ENCODE data around the gene FEN1.

The FEN1 gene

DNA sequence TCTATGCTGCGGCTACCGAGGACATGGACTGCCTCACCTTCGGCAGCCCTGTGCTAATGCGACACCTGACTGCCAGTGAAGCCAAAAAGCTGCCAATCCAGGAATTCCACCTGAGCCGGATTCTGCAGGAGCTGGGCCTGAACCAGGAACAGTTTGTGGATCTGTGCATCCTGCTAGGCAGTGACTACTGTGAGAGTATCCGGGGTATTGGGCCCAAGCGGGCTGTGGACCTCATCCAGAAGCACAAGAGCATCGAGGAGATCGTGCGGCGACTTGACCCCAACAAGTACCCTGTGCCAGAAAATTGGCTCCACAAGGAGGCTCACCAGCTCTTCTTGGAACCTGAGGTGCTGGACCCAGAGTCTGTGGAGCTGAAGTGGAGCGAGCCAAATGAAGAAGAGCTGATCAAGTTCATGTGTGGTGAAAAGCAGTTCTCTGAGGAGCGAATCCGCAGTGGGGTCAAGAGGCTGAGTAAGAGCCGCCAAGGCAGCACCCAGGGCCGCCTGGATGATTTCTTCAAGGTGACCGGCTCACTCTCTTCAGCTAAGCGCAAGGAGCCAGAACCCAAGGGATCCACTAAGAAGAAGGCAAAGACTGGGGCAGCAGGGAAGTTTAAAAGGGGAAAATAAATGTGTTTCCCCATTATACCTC, 3.3 kb downstream of the FEN1 start:
- no peak for FAIRE-seq

DNA sequence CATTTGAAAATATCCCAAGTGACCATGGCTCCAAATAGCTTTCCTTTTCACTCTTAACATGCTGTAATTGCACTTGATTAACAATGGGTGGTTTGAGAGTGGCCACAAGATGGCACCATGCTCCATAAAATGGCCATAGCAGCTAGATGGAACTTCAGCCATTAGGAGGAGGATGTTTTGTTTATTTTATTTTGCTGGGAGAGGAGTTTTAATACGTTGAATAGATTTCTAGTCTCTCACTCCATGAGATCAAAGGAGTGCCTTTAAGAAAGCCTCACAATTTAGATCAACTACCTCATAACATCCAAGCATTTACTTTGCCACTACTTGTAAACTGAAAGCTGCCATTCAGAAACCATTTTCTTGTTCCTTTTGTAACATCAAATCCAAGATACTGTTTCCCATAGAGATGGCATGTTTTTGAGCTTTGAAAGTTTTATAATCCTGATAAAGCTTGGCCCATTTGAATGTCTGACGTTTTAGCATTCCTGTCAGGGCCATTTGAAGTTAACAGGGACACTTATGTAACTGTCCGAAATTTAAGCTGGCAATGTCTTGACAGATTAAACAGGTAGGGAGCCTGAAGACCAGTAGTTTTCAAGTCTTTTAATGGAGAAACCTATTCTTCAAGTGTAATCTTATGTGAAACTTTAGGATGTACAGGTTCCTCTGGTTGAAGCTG, 4.7 kb downstream of the FEN1 start:
- peak; percentile 89 for FAIRE-seq

DNA sequence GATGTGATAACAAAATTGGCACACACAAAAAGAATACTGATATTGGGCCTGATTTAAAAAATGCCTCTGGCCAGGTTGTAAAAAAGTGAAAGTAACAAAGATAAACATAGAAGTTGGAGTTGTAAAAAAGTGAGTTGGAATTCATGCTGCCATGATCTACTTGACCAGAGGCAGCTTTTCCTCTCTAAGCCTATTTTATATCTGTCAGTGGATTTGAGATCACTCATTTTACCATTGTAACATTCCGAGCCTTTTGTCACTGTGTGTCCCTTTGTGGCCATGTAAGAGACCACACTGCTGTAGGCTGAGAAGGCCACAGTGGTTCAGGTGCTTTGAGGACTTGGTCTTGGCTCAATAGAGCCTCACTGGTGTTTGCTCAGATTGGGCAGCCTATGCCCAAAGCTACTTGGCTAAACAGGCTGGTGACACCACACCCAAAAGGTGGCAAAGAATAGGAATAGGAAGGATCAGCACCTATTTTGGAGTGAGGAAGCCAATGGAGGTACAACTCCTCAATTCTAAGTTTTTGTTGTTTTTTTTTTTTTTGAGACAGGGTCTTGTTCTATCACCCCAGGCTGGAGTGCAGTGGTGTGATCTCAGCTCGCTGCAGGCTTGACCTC, 7.1 kb downstream of the FEN1 start:
- no peak for FAIRE-seq

DNA sequence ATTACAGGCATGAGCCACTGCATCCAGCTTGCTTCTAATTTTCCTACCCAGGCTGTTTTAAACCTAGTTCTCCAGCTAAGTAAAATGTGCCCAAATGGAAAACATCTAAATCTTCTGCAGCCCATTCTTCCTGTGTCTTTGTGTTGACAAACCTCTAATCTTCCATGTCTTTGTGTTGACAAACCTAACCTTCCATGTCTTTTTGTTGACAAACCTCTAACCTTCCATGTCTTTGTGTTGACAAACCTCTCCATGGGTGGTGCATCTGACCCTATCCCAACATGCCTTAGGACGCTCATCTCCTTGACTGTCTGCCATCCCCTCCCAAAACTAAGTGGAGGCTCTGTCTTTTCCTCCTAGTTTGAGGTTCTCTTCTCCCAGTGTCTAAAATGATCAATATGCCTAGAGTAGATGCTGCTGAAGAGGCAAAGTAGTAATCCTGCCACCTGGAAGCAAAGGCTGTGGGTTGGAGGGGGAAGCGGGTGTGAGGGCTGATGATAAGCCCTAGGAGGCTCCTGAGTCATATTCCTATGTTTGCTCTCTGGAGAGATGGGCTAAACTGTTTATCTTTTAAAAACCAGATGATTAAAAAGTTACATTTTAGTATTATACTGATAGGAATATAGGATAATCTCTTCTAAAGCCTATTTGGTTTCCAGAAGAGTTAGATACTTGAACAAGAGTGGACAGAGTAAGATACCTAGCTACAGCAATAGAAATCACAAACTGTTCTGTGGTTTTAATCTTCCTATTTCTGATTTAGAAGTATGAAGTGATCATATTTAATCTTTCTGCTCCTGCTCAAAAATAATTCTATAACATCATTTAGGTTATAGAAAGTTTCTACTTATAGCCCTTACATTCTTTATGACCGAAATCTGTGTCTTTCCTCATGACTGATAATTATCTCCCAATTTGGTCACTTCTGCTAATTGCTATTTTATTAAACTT, 7.9 kb downstream of the FEN1 start:
- no peak for FAIRE-seq

DNA sequence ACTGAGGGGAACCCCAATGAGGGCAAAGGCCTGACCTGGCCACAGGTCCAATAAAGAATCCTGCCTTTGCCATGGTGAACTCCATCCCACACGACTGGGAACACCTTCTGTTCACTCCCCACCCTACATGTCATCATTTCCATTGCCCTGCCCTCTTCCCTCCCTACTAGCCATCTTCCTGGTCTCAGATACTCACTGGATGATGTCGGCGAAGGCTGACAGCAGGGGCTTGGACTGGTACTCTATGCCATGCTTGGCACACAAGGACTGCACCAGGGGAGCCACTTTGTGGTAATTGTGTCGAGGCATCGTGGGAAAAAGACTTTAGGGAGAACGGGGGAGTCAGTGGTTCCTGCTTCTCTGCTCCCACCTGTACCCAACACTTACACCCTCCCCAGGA, 9.9 kb downstream of the FEN1 start:
- FAIRE-seq = no peak

DNA sequence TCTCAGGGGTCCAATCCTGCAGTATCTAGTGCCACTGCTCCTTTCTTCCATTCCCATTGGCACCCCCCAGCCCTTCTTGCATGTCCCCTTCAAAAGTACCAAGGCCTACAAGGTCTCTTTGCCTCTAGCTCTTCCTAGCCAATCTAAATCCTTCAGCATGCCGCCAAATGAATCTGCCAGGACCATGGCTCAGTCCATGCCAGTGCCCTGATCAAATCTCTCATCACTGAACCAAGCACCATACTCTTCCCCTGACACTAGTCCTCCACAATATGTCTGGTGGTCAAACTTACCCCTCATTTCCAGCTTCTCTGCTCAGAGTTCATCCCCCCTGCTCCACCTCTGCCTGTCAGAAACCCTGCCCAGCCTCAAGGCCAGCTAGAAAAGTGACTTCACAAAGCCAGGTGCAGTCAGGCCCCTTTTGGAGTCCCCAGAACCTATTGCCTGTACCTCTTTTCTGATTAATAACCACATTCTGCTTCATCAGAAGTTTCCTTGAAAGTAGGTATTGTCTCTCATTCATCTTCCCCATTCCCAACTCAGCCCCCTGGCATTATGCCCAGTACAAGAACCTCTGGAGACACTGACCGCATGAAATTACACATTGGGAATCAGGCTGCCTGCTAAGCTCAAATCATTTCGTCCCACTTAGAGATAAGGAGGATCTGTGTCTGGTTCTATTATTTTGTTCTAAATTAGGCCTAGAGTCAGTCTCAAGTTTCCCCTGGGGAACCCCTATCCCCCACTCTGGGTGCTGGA, 11.4 kb downstream of the FEN1 start:
- FAIRE-seq = no peak

DNA sequence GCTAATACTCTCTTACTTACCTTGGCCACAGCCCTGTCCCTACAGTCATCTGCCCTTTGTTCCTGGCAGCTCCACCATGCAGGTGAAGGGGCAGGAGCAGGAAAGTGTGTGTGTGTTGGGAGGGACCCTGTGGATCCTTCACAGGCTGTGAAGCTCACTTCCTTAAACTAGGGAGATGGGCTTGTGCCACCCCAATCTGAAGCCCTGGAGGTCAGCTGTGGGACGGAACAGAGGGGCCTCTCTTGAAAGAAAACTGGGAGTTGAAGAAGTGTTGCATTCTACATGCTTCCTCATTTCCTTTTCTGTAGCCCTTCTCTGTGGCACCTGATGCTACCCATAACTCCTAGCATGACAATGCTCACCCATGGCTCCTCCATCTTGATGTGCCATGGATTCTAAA, 12.4 kb downstream of the FEN1 start:
- FAIRE-seq = no peak

DNA sequence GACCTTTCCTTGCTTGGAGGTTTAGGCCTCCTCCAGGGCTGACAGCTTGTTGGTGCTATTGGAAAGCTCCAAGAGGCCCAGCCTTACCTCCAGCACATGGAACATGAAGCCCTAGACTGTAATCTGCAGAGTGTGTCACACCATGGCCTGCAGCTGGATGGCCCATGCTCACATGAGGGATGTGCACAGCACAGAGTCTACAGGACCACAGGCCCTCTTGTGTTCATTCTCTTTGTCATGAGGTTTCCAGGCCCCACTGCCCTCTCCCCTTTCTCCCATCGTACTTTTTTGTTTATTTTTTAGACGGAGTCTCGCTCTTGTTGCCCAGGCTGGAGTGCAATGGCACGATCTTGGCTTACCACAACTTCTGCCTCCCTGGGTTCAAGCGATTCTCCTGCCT, 14.1 kb downstream of the FEN1 start:
- no peak for FAIRE-seq

DNA sequence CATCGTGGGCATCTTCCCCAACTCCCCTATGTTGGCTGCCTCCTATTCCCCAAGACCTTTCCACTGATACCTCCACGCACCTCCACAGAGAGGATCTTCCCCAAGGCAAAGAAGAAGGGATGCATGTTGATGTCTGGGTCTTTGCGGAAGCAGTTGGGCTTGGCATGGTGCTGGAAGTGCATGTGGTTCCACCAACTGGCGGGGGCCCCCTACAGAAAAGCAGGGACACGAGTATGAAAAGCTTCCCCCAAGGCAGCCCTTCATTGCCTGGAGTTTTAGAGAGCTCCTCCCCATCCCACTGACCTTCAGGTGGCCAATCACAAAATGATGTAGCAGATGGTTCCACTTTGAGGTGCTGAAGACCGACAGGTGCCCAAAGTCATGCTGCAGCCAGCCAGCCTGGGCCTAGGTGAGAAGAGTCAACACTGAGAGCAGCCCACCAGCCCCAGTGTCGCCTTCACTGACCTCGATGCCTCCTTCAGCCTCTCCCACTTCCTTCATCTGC, 18.0 kb downstream of the FEN1 start:
- FAIRE-seq = no peak

DNA sequence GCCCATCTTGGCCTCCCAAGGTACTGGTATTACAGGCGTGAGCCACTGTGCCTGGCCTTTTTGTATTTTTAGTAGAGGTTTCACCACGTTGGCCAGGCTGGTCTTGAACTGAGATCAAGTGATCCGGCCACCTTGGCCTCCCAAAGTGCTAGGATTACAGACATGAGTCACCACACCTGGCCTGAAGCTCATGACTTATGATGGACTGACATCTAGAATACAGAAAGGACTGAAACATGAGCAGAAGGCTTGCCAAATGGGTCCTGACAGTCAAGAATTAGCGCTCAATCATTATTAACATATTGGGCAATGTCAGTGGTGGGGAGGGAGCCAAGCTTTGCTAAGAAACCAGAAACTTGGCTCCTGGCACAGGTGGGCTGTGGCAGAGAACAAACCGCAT, 19.1 kb downstream of the FEN1 start:
- no peak for FAIRE-seq

DNA sequence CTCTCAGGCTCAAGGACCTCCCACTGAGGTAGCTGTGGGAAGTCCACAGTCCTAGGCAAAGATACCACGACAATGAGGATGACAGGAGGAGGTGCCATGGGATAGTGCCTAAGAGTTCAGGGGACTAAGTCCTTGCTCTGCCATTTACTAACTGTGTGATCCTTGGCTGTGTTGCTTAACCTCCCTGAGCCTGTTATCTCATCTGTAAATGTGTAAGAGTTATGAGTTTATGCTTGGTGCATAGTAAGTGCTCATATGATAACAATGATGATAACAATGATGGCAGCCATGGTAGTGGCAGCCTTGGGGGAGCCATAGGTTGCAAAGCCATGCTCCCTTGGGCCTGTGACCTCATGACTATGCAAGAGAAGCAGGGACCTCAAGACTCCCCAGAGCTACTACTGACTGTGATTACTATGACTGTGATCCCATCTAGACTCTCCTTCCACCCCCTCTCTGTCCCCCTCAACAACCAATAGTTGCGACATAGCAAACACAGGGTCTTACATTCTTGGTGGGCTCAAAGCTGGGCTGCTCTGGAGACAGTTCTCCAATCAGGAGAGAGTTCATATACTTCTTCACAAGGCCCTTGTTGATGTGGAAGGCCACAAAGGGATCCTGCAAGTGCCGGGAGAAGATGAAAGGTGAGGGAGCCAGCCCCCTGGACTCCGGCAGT, 20.2 kb downstream of the FEN1 start:
- no peak for FAIRE-seq

DNA sequence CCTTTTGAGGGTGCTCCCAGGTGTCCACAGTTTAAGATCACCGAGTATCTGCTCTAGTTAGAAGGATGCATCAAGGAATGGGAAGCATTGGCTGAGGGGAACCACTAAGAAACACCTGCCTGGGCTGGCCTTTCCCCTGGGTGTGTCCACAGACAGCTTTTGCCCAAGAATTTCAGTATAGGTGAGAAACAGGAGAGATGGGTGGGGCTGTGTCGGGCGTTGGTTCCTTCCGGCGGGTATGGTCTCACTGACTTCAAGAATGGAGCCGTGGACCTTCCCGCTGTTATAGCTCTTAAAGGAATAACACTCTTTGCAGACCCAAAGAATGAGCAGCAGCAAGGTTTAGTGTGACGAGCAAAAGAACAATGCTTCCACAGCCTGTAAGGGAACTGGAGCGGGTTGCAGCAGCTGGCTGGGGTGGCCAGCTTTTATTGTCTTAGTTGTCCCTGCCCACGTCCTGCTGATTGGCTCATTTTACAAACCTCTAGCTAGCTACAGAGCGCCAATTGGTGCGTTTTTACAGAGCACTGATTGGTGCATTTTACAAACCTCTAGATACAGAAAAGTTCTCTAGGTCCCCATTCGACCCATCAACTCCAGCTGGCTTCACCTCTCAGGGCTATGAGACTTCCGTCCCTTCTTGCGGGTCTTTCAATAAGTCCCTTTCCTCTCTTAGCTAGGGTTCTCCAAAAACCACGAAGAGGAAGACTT, 21.7 kb downstream of the FEN1 start:
- no peak for FAIRE-seq

DNA sequence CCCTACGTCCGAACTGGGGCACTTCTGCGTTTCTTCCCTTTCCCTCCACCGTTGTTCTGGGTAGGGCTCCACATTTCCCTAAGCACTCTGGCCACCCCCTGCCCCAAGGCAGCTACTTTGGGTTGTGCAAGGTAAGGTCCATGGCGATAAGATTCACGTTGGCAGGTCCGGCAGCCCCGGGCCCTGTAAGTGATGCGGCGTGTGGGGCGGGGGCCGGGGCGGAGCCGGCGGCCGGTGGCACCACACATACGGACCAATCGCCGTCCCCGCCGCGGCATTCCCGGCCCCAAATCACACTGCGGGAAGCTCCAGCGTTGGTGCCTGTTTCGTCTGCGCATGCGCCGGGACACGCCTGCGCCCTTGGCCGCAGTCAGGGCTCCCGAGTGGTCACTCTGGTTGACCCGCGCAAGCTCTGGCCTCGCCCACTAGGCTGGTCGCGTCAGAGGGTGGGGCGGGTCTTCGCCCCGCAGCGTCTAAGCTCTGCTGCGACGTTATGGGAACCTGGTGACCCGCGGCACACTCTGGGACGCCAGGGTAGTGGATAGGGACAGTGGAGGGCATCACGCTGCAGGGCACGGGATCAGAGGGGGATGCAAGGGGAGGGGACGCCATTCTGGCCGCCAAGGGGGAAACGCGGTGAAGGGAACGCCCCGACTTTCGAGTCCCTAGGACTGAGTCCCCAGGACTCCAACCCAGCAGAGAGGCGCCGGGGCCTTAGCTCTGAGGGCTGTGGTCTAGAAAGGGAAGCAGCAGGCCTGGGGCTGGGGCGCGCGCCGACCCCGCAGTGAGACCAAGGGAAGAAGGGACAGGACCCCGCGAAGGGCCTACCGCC, 22.5 kb downstream of the FEN1 start:
- FAIRE-seq = peak; percentile 90

DNA sequence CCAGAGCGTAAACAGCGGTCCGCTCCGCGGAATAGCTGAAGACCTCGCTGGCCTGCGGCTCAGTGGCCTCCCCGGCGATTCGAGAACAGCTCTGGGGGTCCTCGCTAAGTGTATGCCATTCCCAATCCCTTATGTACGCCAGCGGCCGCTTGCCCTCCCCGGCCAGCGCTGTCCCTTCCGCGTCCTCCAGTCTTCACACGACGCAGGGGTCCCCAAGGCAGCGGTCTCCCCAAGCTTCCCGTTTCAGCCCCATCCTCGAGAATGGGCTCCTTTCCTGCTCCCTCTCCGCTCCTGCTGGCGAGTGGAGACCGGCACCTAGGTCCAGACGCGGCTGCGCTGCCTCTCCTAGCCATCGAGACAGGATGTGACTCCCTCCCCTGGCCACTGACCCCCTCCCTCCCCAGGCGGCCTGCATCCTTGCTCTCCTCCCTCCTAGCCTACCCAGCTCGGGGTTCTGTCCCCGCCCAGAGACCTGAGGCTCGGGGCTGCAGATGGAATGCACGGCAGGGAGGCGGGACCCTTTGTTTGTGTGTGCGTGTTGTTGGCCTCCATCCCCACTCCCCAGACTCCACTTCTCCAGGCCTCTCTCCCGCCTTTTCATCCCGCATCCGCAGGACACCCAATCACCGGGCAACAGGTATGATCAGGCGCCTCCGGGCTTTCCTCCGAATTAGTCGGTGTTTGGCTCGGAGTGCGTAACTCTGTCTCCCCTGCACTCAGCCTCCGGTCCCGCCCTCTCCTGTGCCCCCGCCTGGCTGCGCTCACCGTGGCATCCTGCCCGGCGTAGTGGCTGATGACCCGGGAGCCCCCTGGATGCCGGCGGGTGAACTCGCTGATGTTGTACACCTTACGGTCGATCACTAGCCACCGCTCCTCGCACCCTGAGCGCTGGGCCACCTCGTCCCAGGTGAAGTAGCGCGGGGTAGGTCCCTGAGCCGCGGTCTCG, 23.4 kb downstream of the FEN1 start:
- FAIRE-seq = no peak

DNA sequence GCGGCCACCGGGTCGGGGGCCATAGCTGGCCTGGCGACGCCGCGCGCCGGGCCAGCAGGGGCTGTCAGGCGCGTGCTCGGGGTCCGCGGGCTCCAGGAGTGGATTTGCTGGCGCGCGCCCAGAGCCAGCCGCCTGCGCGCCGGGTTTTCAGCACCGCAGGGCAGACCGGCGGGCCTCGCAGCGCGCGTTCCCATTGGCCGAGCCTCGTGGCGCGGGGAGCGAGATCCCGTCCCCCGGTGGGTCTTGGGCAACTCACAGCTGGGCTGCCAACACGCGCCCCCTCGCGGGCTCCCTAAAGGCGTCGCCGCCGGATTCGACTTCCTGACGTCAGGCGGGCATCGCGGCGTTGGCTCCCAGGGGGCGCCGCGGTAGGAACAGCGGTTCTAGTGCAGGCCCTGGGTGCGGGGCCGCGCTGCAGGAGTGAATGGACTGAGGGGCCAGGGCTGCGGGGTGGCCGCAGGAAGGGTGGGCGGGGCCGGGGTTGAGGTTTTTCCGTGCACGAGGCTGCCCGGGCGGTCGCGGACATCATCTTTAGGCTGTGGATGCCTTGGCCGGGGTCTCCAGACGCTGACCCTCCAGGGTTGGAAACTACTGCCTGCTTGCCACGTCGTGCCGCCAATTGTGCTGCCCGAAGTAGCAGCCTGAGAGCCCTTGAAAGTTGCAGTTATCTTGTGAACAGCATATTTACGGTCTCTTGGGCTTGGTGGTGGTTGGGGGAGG, 24.2 kb downstream of the FEN1 start, which contains the start of gene FADS1:
Gene FADS1, minus strand, starts transcription at position 268 of the 720 bp plus-strand sequence. Its CDS starts 74 bp downstream, at position 194.
- FAIRE-seq = no peak

DNA sequence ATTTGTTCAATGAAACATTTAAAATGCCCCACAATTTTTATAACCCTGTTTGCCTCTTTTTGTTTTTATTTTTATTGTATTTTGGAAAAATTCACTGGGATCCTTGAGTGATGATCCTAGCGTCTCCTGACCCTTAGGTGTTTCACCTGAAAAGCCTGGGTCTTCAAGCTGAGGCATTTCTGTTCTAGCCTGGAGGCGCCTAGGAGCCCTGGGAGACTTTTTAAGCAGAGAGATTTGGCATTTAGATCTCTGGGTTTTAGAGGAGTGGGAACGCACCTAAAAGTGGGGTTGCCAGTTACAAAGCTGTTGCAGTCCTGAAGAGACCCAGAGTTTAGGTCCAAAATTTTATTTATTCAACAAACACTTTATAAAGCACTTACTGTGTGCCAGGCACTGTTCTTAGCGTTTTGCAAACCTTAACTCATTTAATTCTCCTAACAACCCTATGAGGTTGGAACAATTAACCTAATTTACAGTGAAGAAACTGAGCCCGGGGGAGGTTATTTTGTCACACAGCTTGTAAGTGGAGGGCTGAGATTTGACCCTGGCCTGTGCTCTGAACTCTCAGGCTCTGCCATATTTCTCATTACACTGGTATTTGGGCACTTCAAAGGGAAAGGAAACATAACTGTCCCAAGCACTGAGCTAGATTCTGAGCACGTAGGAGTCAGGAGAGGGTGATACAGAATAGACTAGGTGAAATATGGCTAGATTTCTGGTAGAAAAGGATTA, 24.9 kb downstream of the FEN1 start:
- FAIRE-seq = no peak

DNA sequence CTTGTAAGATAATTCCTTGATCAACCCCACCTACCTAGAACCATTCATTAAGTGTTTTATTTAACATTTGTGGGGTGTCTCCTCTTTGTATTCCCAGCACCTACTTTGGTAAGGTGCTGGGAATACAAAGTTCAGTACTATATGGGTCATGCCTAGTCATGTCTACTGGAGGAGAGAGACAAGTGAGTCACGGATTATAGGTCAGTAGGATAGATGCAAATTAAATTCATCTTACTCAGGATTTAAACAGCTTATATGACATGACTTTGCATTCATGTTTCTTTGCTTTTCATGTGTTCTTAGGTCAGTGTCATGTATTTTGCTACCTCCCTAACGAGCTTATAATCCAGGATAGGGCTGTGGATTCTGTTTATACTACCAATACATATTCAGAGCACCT, 27.5 kb downstream of the FEN1 start:
- FAIRE-seq = no peak
